IPS-20b (cell line): ENCODE data around the gene NAXD.
"Not testable (repeated sequence)": the region's sequence is repeated elsewhere in the genome, so short reads cannot be mapped to it uniquely, and the experiment has no call there.

ENCODE experiments used
- H3K27ac ChIP-seq: one replicate; pipeline ENCODE4 v1.5.1; 2013; ENCODE audit warnings: low read length
- H3K27me3 ChIP-seq: 2 replicates; pipeline ENCODE4 v1.6.1; 2013; ENCODE audit warnings: mild to moderate bottlenecking, low read length, inconsistent platforms; ENCODE audit not compliant: insufficient read depth
- H3K36me3 ChIP-seq: 2 replicates; pipeline ENCODE4 v1.6.1; 2013; ENCODE audit warnings: low read depth, mild to moderate bottlenecking, inconsistent platforms, low read length, moderate library complexity; ENCODE audit not compliant: insufficient read depth
- H3K4me1 ChIP-seq: 2 replicates; pipeline ENCODE4 v1.6.1; 2013; ENCODE audit warnings: mild to moderate bottlenecking, control low read depth, inconsistent platforms, low read length, moderate library complexity; ENCODE audit not compliant: insufficient read depth
- H3K4me3 ChIP-seq: 2 replicates; pipeline ENCODE4 v1.5.1; 2013; ENCODE audit warnings: mild to moderate bottlenecking, low read length, inconsistent platforms
- H3K9ac ChIP-seq: 2 replicates; pipeline ENCODE4 v1.6.1; 2013; ENCODE audit warnings: low read depth, mild to moderate bottlenecking, inconsistent platforms, low read length, moderate library complexity
- H3K9me3 ChIP-seq: 2 replicates; pipeline ENCODE4 v1.6.1; 2013; ENCODE audit warnings: mild to moderate bottlenecking, low read depth, low read length, inconsistent platforms; ENCODE audit not compliant: insufficient read depth

NAXD gene

DNA sequence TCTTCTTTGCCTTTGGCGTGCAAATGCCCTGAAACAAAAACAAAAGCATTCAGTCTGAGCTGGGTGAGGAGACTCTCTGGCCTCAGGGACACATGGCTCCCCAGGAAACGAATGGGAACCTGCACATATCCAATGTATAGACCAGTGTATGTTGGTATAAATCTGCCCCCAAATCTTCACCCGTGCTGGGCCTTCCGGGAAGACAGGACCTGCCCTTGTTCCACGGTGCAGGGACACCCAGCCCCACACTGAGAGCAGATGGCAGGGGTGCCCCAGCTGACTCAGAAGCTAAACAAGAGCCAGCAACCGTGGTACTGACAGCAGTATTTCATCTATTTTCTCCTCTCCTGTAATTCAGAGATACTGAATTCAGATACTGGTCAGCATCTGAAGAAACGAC is 48.1 kb downstream of the NAXD start:
- peaks cover 3% of the 10 kb centered on the region; the same call in 1 of the 2 replicates for H3K4me1 ChIP-seq
- peaks cover 27% of the 10 kb centered on the region for H3K9me3 ChIP-seq
- H3K9ac ChIP-seq, result no peak overlapping the region
- peaks cover 80% of the 10 kb centered on the region for H3K36me3 ChIP-seq
- no peaks in the 10 kb centered on the region for H3K27me3 ChIP-seq
- no peak overlapping the region for H3K27ac ChIP-seq
- no peak overlapping the region for H3K4me3 ChIP-seq

DNA sequence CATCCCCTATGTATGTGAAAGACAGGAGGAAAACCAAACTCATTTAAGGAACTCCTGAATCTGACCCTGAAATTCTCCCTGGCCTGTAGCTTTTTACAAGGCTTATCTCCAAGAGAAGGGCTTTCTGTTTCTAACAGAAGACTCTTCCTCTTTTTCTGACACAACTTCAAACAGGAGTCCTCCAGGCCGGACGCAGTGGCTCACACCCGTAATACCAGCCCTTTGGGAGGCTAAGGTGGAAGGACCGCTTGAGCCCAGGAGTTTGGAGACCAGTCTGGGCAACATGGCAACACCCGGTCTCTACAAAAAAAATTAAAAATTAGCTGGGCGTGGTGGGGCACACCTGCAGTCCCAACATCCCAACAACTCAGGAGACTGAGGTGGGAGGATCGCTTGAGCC is 48.7 kb downstream of the NAXD start:
- Histone ChIP-seq H3K27me3 (no peaks in the 10 kb centered on the region), H3K4me3 (no peak overlapping the region), H3K4me1 (peaks cover 3% of the 10 kb centered on the region; the same call in 1 of the 2 replicates), H3K9ac (no peak overlapping the region), H3K36me3 (peaks cover 83% of the 10 kb centered on the region), H3K27ac (no peak overlapping the region), H3K9me3 (peaks cover 28% of the 10 kb centered on the region)

DNA sequence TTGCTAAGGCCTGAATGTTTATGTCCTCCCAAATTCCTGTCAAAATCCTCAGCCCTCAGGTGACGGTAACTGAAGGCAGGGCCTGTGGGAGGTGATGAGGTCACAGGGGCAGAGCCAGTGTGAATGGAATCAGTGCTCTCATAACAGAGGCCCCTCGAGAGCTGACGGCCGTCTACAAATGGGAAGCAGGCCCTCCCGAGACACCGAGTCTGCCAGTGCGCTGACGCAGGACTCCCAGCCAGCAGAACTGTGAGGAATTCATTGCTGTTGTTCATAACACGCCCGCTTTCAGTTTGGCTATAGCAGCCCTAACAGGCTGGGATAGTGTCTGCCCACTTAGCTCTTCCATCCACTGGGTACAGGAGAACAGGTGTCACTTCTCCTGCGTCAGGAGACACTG is 49.3 kb downstream of the NAXD start:
- H3K9ac ChIP-seq, result no peak overlapping the region
- no peak overlapping the region for H3K27ac ChIP-seq
- peaks cover 3% of the 10 kb centered on the region; the same call in 1 of the 2 replicates for H3K4me1 ChIP-seq
- peaks cover 30% of the 10 kb centered on the region for H3K9me3 ChIP-seq
- H3K27me3 ChIP-seq, result no peaks in the 10 kb centered on the region
- H3K4me3 ChIP-seq, result no peak overlapping the region
- H3K36me3 ChIP-seq, result peaks cover 82% of the 10 kb centered on the region

DNA sequence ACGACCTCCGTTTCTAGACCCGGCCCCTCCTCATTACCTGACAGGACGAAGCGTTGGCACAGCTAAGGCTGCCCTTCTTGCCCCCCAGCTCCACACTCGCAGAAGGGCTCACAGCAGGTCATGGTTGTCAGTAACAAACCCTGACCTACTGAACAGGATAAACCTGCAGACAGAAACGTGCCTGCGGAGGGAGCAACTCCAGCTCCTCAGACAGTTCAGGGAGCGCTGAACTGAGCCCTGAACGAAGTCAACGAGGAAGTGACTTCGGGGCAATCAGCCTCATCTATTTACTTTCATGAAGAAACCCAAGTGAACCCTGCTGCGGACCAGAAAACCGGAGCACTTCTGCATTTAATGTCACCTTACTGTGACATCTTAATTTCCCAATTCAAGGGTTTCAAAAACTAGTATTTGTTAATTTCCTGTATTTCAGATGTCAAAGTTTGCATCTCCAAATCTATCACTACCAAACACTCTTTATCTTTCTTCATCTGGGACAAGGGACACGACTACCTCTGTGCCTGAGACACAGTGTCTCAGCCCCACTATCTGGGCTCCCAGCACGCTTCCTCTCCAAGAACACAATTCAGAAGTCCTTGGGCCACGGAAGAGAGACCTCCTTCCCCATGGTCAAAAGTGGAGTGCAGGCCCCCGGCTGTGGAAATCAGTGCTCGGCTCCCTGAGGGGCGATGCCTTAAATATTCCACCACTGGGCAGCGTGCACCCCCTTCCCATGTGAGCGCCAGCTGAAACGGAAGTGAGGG is 50.3 kb downstream of the NAXD start:
- Histone ChIP-seq H3K4me3 (no peak overlapping the region), H3K9ac (no peak overlapping the region), H3K4me1 (peaks cover 3% of the 10 kb centered on the region; the same call in 1 of the 2 replicates), H3K27ac (no peak overlapping the region), H3K36me3 (peaks cover 75% of the 10 kb centered on the region), H3K27me3 (no peaks in the 10 kb centered on the region), H3K9me3 (peaks cover 29% of the 10 kb centered on the region)

DNA sequence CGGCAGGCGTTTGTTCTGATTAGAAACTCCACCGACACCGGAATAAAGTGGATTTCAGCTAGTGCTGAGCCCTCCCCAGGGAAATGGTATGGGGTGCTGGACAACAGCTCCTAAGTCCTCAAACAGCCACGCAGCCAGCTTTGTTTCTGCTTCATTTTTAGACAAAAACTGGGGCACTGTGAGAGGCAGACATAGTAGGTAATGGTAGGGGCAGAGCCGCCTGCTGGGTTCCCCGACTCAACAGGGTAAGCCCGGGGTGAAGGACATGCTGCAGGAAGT is 50.8 kb downstream of the NAXD start:
- Histone ChIP-seq H3K4me3 (no peak overlapping the region), H3K9me3 (peaks cover 24% of the 10 kb centered on the region), H3K27me3 (no peaks in the 10 kb centered on the region), H3K4me1 (peaks cover 3% of the 10 kb centered on the region; the same call in 1 of the 2 replicates), H3K36me3 (peaks cover 72% of the 10 kb centered on the region), H3K27ac (no peak overlapping the region), H3K9ac (no peak overlapping the region)

DNA sequence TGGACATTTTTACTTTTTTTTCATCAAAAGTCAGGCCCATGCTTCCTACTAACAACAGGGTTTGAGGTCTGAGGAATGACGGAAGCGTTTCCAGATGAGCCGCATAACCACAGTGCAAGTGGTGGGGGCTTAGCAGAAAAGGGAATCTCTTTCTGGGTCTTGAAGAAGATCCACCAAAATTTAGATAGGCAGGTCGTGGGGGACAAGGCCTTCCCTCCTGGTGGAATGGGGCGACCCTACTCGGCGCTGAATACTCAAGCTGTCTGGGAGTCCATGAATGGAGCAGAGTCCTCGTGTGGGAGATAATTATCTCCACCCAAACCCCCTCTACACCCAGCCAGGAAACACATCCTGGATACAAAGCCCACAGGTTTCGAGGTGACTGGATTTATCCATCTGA is 53.7 kb downstream of the NAXD start:
- peaks cover 44% of the 10 kb centered on the region for H3K36me3 ChIP-seq

DNA sequence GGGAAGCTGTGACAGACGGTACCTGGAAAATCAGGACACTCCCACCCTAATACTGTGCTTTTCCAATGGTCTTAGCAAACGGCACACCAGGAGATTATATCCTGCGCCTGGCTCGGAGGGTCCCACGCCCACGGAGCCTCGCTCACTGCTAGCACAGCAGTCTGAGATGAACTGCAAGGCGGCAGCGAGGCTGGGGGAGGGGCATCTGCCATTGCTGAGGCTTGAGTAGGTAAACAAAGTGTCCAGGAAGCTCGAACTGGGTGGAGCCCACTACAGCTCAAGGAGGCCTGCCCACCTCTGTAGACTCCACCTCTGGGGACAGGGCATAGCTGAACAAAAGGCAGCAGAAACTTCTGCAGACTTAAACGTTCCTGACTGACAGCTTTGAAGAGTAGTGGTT is 54.5 kb downstream of the NAXD start:
- not testable (repeated sequence) for H3K9ac ChIP-seq, H3K4me3 ChIP-seq, H3K4me1 ChIP-seq, H3K27ac ChIP-seq, H3K27me3 ChIP-seq
- Histone ChIP-seq H3K9me3 (peaks cover 18% of the 10 kb centered on the region), H3K36me3 (peaks cover 38% of the 10 kb centered on the region)

More for the DNA sequence above, 53.7 kb downstream of the NAXD start:
- Histone ChIP-seq H3K9me3 (peaks cover 18% of the 10 kb centered on the region), H3K27ac (no peak overlapping the region), H3K4me1 (peaks cover 3% of the 10 kb centered on the region; the same call in 1 of the 2 replicates), H3K4me3 (no peak overlapping the region), H3K9ac (no peak overlapping the region), H3K27me3 (no peaks in the 10 kb centered on the region)

DNA sequence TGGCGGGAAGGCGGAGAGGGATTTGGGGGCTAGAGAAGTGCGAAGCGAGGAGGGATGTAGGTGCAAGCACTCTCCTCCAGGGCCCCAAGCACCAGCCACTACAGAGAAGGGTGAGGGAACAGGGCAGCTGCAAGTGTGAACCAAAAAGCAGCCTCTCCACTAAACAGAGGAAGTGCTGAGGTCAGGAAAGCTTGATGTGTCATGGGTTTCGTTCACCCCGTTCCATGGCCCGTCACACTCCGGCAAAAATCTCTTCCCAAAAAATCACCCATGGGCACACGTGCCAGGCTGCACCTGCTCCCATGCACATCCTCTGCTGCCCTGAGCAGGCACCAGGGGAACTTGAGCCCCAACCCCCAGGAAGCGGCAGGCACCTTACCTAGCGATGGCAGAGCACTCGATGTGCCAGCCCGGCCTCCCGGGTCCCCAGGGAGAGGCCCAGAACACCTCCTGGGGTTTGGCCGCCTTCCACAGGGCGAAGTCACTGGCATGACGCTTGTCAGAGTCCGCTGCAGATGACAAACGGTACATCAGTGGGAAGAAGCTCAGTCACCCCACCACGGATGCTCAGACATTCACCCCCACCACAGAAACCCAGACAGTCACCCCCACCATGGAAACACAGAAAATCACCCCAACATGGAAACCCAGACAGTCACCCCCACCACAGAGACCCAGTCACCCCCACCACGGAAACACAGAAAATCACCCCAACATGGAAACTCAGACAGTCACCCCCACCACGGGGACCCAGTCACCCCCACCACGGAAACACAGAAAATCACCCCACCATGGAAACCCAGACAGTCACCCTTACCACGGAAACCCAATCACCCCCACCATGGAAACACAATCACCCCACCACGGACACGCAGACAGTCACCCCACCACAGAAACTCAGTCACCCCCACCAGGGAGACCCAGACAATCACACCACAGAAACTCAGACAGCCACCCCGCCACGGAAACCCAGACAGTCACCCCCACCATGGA is 61.5 kb downstream of the NAXD start:
- Histone ChIP-seq H3K27me3 (no peaks in the 10 kb centered on the region), H3K4me1 (no peaks in the 10 kb centered on the region), H3K9me3 (no peaks in the 10 kb centered on the region), H3K27ac (no peak overlapping the region), H3K4me3 (no peak overlapping the region), H3K36me3 (peaks cover 28% of the 10 kb centered on the region), H3K9ac (no peak overlapping the region)

DNA sequence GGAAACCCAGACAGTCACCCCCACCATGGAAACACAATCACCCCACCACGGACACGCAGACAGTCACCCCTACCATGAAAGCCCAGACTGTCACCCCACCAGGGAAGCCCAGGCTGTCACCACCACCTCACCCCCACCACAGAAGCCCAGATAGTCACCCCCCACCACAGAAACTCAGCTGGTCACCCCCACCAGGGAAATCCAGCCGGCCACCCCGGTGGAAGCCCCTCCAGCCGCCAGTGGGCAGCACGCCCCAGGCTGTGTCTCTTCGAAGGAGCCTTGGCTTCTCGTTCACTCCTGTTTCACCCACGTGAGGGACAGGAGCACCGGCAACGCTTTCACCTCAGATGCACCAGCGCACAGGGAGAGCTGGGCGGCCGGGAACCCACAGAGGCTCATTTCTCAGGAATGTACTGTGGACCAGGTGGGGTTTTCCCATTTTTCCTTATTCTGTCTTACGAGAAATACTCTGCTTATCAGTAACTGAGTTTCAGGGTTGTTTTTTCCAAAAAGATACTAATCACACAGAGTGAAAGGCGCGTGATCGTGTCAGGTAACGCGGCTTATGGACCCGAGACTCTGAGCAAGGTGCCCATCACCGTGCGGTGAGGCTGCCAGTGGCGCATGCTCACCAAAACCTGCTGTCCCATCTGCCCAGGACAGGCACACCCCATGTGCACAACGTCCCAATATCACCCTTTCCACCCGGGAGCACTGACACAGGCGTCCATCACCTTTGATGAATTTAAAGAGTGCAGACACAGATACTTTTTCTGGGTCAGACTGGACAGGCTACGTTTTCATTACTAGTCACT is 62.6 kb downstream of the NAXD start:
- H3K27ac ChIP-seq, result no peak overlapping the region
- no peak overlapping the region for H3K4me3 ChIP-seq
- no peak overlapping the region for H3K9ac ChIP-seq
- H3K36me3 ChIP-seq, result peaks cover 39% of the 10 kb centered on the region
- H3K27me3 ChIP-seq, result no peaks in the 10 kb centered on the region
- H3K9me3 ChIP-seq, result no peaks in the 10 kb centered on the region
- H3K4me1 ChIP-seq, result no peaks in the 10 kb centered on the region

DNA sequence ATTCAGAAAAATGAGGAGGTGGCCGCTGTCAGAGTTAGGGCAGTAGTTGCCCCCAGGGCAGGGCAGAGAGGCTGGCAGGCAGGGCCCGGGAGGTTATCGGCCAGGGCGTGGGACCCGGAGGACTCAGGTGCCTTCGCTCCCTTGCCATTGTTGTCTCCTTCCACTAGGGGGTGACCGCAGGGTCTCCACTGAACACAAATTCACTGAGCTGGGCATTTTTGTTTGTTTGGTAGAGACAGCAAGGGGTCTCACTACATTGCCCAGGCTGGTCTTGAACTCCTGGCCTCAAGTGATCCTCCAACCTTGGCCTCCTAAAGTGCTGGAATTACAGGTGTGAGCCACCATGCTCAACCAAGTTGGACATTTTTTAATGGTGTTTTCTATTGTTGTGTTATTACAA is 65.5 kb downstream of the NAXD start:
- Histone ChIP-seq H3K4me1 (no peaks in the 10 kb centered on the region), H3K27me3 (no peaks in the 10 kb centered on the region), H3K36me3 (peaks cover 63% of the 10 kb centered on the region), H3K9ac (no peak overlapping the region), H3K4me3 (no peak overlapping the region), H3K27ac (no peak overlapping the region), H3K9me3 (no peaks in the 10 kb centered on the region)

DNA sequence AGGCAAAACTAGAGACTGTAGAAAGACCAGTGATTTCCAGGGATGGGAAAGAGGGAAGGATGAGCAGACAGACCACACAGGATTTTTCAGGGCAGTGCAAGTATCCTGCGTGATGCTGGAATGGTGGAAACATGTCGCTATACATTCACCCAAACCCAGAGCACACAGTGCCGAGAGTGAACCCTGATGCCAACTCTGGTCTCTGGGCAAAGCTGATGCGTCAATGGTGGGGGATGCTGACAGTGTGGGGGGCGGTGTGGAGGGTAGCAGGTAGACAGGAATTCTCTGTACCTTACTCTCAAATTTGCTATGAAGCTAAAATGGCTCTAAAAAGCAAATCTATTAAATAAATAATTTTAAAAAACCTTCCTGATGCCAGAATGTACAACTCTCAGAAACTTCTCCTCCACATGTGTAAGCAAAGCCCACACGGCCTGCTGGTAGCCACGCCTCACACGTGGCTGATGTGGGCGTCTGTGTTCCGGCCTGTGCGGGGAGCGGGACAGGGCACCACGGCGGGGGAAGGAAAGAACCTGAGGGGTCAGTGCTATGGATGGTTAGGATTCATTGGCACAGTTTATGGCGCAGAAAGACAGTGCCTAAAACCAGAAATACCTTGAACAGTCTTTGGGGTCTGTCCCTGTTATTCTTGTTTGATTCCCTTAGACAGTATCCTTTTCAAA is 66.7 kb downstream of the NAXD start:
- no peaks in the 10 kb centered on the region for H3K9me3 ChIP-seq
- H3K36me3 ChIP-seq, result peaks cover 63% of the 10 kb centered on the region
- no peaks in the 10 kb centered on the region for H3K27me3 ChIP-seq
- H3K4me1 ChIP-seq, result no peaks in the 10 kb centered on the region
- no peak overlapping the region for H3K9ac ChIP-seq
- no peak overlapping the region for H3K4me3 ChIP-seq
- no peak overlapping the region for H3K27ac ChIP-seq
